Measurements from ENCODE around the gene RPS2.

RPS2 gene

GRCh38 chr16:2003231-2003826 is 38.7 kb upstream of the RPS2 start:
- TF ChIP-seq GATA1 (IDR thresholded peaks at IDR 0.05; ENCODE audit: low read depth, low read length) = no peak
- TF ChIP-seq POLR2A (IDR thresholded peaks at IDR 0.05; ENCODE audit: low read length) = no peak

GRCh38 chr16:2002406-2003230 is 38.0 kb upstream of the RPS2 start:
- TF ChIP-seq POLR2A (IDR thresholded peaks at IDR 0.05; ENCODE audit: low read length) (no peak), GATA1 (IDR thresholded peaks at IDR 0.05; ENCODE audit: low read depth, low read length) (no peak)
- no peak for DNase-seq

More at GRCh38 chr16:2003231-2003826, 38.7 kb upstream of the RPS2 start:
- no peak for DNase-seq

- TF ChIP-seq GATA1 (IDR thresholded peaks at IDR 0.05; ENCODE audit: low read depth, low read length) = no peak
- no peak for TF ChIP-seq POLR2A (IDR thresholded peaks at IDR 0.05; ENCODE audit: low read length)
- no peak for DNase-seq
Measured at GRCh38 chr16:2001456-2002355, 37.1 kb upstream of the RPS2 start.

GRCh38 chr16:2001035-2001434 is 36.4 kb upstream of the RPS2 start:
- no peak for TF ChIP-seq POLR2A (IDR thresholded peaks at IDR 0.05; ENCODE audit: low read length)
- TF ChIP-seq GATA1 (IDR thresholded peaks at IDR 0.05; ENCODE audit: low read depth, low read length) = no peak
- DNase-seq = no peak

- no peak for DNase-seq
- no peak for TF ChIP-seq POLR2A (IDR thresholded peaks at IDR 0.05; ENCODE audit: low read length)
- TF ChIP-seq GATA1 (IDR thresholded peaks at IDR 0.05; ENCODE audit: low read depth, low read length) = no peak
Measured at GRCh38 chr16:1999866-2000514, 35.4 kb upstream of the RPS2 start.

- no peak for DNase-seq
- TF ChIP-seq GATA1 (IDR thresholded peaks at IDR 0.05; ENCODE audit: low read depth, low read length) (no peak), POLR2A (IDR thresholded peaks at IDR 0.05; ENCODE audit: low read length) (no peak)
Measured at GRCh38 chr16:1998852-1999801, 34.5 kb upstream of the RPS2 start.

- TF ChIP-seq POLR2A (IDR thresholded peaks at IDR 0.05; ENCODE audit: low read length) (no peak), GATA1 (IDR thresholded peaks at IDR 0.05; ENCODE audit: low read depth, low read length) (no peak)
Measured at GRCh38 chr16:1998360-1998835, 33.8 kb upstream of the RPS2 start.

GRCh38 chr16:1997494-1998359 is 33.1 kb upstream of the RPS2 start:
- TF ChIP-seq POLR2A (IDR thresholded peaks at IDR 0.05; ENCODE audit: low read length) = no peak
- no peak for TF ChIP-seq GATA1 (IDR thresholded peaks at IDR 0.05; ENCODE audit: low read depth, low read length)
- DNase-seq = no peak

More at GRCh38 chr16:1998360-1998835, 33.8 kb upstream of the RPS2 start:
- no peak for DNase-seq

GRCh38 chr16:1993731-1994131 is 29.1 kb upstream of the RPS2 start:
- TF ChIP-seq POLR2A (IDR thresholded peaks at IDR 0.05; ENCODE audit: low read length) (no peak), GATA1 (IDR thresholded peaks at IDR 0.05; ENCODE audit: low read depth, low read length) (no peak)
- DNase-seq = no peak

GRCh38 chr16:1992704-1993317 is 28.2 kb upstream of the RPS2 start:
- TF ChIP-seq GATA1 (IDR thresholded peaks at IDR 0.05; ENCODE audit: low read depth, low read length) (no peak), POLR2A (IDR thresholded peaks at IDR 0.05; ENCODE audit: low read length) (no peak)
- DNase-seq = no peak

Data from erythroblast (primary cell).